SKM-1 (cell line): Measurements from ENCODE around the gene P4HB.
"Not testable (repeated sequence)": the region's sequence is repeated elsewhere in the genome, so short reads cannot be mapped to it uniquely, and the experiment has no call there.

Experiments used
- DNase-seq: peaks from one replicate; lab custom pipeline; 2025; ENCODE audit not compliant: unreplicated experiment; lab: John Stamatoyannopoulos, UW

P4HB gene

GRCh38 chr17:81849457-81849856 lies 10.9 kb downstream of the P4HB start:
- no peak for DNase-seq

- no peak for DNase-seq
Observed at GRCh38 chr17:81846743-81847689, 13.3 kb downstream of the P4HB start.

GRCh38 chr17:81845881-81846742 lies 14.2 kb downstream of the P4HB start:
- no peak for DNase-seq

- DNase-seq = no peak
Observed at GRCh38 chr17:81845361-81845760, 15.0 kb downstream of the P4HB start.

GRCh38 chr17:81844887-81845286 lies 15.4 kb downstream of the P4HB start:
- no peak for DNase-seq

- DNase-seq = no peak
Observed at GRCh38 chr17:81844327-81844851, 15.9 kb downstream of the P4HB start.

- no peak for DNase-seq
Observed at GRCh38 chr17:81843713-81844326, 16.5 kb downstream of the P4HB start.

GRCh38 chr17:81842725-81843504 lies 17.4 kb downstream of the P4HB start:
- DNase-seq = no peak

GRCh38 chr17:81842378-81842724 lies 18.0 kb downstream of the P4HB start:
- DNase-seq = no peak

GRCh38 chr17:81841866-81842265 lies 18.5 kb downstream of the P4HB start:
- no peak for DNase-seq

GRCh38 chr17:81840826-81841778 lies 19.2 kb downstream of the P4HB start:
- no peak for DNase-seq

GRCh38 chr17:81840059-81840458 lies 20.3 kb downstream of the P4HB start:
- not testable (repeated sequence) for DNase-seq

- DNase-seq = no peak
Observed at GRCh38 chr17:81839301-81839700, 21.0 kb downstream of the P4HB start.

- no peak for DNase-seq
Observed at GRCh38 chr17:81838753-81839255, 21.5 kb downstream of the P4HB start.

- peak; percentile 98 for DNase-seq
Observed at GRCh38 chr17:81837641-81838040, 22.7 kb downstream of the P4HB start.

- no peak for DNase-seq
Observed at GRCh38 chr17:81834831-81835267, 25.5 kb downstream of the P4HB start, which contains the start of gene PPP1R27. PPP1R27 (minus strand) TSS chr17:81835050; CDS start chr17:81834953, 97 bp downstream.

- no peak for DNase-seq
Observed at GRCh38 chr17:81833921-81834830, 26.2 kb downstream of the P4HB start.
